Esophagus squamous epithelium (tissue), 4 donors: ENCODE data around the gene ZEB2.

Experiments used
- POLR2A ChIP-seq, 4 donors: fragments of 450-650 bp; IDR thresholded peaks; one replicate each; pipeline ENCODE4 v1.6.1; 2017; ENCODE audit warnings: antibody characterized with exemption in 4 of 4, mild to moderate bottlenecking in 4 of 4, moderate library complexity in 3 of 4
- TF ChIP-seq, protein P1 (sequence below), 6 experiments: fragments of 450-650 bp in 4 of 6; fragments of 200-600 bp in 2 of 6; sonication (generic) in 2 of 6; IDR thresholded peaks; one replicate each; pipeline ENCODE4 v1.5.1; 2016 to 2019; ENCODE audit warnings: antibody characterized with exemption in 6 of 6, mild to moderate bottlenecking in 4 of 6, moderate library complexity in 4 of 6

- TF ChIP-seq POLR2A (IDR thresholded peaks at IDR 0.05), result no peak
- TF ChIP-seq, protein P1, sequence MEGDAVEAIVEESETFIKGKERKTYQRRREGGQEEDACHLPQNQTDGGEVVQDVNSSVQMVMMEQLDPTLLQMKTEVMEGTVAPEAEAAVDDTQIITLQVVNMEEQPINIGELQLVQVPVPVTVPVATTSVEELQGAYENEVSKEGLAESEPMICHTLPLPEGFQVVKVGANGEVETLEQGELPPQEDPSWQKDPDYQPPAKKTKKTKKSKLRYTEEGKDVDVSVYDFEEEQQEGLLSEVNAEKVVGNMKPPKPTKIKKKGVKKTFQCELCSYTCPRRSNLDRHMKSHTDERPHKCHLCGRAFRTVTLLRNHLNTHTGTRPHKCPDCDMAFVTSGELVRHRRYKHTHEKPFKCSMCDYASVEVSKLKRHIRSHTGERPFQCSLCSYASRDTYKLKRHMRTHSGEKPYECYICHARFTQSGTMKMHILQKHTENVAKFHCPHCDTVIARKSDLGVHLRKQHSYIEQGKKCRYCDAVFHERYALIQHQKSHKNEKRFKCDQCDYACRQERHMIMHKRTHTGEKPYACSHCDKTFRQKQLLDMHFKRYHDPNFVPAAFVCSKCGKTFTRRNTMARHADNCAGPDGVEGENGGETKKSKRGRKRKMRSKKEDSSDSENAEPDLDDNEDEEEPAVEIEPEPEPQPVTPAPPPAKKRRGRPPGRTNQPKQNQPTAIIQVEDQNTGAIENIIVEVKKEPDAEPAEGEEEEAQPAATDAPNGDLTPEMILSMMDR (IDR thresholded peaks at IDR 0.05), result no peak
Measured at GRCh38 chr2:144481666-144482065, 38.3 kb downstream of the ZEB2 start.
